Stomach (tissue), 4 donors: Measurements from ENCODE around the gene SGMS2.

Source experiments
- EP300 ChIP-seq: sonication (generic); formaldehyde crosslinking; IDR thresholded peaks from one replicate; pipeline ENCODE4 v1.6.1; 2017; ENCODE audit warnings: antibody characterized with exemption
- TF ChIP-seq, protein P1 (sequence below), 7 experiments: fragments of 450-650 bp in 4 of 7; fragments of 200-600 bp in 3 of 7; sonication (generic) in 3 of 7; IDR thresholded peaks; one replicate each; pipeline ENCODE4 v1.5.1; 2016 to 2019; ENCODE audit warnings: antibody characterized with exemption in 7 of 7, control low read depth in 2 of 7, mild to moderate bottlenecking in 1 of 7

DNA sequence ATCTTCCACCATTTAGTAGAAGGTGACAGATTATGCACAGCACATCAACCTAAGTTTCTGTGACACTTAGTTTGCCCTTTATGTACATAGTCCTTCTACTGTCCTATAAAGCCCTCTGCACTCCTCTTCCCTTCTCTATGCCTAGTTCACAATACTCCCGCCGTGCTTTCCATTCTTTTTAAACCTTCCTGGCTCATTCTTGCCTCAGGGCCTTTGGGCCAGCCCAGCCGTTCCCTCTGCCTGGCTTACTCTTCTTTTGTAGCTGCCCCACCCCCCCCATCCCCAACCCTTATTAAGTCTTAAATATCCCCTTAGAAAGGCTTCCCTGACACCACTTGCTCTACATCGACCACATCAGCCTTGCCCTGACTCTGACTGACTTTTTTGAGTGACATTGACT lies 33.0 kb downstream of the SGMS2 start:
- no peak for TF ChIP-seq EP300
- TF ChIP-seq, protein P1, sequence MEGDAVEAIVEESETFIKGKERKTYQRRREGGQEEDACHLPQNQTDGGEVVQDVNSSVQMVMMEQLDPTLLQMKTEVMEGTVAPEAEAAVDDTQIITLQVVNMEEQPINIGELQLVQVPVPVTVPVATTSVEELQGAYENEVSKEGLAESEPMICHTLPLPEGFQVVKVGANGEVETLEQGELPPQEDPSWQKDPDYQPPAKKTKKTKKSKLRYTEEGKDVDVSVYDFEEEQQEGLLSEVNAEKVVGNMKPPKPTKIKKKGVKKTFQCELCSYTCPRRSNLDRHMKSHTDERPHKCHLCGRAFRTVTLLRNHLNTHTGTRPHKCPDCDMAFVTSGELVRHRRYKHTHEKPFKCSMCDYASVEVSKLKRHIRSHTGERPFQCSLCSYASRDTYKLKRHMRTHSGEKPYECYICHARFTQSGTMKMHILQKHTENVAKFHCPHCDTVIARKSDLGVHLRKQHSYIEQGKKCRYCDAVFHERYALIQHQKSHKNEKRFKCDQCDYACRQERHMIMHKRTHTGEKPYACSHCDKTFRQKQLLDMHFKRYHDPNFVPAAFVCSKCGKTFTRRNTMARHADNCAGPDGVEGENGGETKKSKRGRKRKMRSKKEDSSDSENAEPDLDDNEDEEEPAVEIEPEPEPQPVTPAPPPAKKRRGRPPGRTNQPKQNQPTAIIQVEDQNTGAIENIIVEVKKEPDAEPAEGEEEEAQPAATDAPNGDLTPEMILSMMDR (IDR thresholded peaks at IDR 0.05) = no peak
